Thyroid gland (tissue), 4 donors: ENCODE data around the gene AARS2.

Source experiments
- POLR2A ChIP-seq, 2 donors: fragments of 450-650 bp; IDR thresholded peaks; one replicate each; pipeline ENCODE4 v1.6.1; 2017; ENCODE audit warnings: antibody characterized with exemption in 2 of 2, mild to moderate bottlenecking in 2 of 2, moderate library complexity in 1 of 2
- TF ChIP-seq, protein P1 (sequence below), 6 experiments: fragments of 200-600 bp in 3 of 6; fragments of 450-650 bp in 3 of 6; sonication (generic) in 3 of 6; IDR thresholded peaks; one replicate each; pipeline ENCODE4 v1.5.1; 2016 to 2019; ENCODE audit warnings: antibody characterized with exemption in 6 of 6, mild to moderate bottlenecking in 2 of 6, inconsistent platforms in 1 of 6, moderate library complexity in 1 of 6

DNA sequence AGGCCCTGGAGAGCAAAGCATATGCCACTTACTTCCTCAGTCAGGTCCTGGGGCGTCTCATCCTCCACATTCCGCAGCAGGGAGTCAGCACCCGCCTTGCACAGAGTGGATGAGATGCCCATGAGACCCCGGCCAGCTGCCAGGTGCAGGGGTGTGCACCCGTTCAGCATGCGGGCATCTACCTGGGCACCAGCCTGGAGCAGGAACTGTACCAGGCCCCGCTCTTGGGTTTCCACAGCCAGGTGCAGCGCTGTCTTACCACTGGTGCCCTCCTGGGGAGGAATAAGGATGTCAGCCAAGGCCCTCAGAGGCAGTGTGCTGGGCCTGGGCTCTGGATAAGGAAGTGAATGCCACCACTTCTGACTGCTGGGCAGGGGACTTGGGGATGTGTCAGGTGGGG lies 53.1 kb downstream of the AARS2 start:
- TF ChIP-seq, protein P1, sequence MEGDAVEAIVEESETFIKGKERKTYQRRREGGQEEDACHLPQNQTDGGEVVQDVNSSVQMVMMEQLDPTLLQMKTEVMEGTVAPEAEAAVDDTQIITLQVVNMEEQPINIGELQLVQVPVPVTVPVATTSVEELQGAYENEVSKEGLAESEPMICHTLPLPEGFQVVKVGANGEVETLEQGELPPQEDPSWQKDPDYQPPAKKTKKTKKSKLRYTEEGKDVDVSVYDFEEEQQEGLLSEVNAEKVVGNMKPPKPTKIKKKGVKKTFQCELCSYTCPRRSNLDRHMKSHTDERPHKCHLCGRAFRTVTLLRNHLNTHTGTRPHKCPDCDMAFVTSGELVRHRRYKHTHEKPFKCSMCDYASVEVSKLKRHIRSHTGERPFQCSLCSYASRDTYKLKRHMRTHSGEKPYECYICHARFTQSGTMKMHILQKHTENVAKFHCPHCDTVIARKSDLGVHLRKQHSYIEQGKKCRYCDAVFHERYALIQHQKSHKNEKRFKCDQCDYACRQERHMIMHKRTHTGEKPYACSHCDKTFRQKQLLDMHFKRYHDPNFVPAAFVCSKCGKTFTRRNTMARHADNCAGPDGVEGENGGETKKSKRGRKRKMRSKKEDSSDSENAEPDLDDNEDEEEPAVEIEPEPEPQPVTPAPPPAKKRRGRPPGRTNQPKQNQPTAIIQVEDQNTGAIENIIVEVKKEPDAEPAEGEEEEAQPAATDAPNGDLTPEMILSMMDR (IDR thresholded peaks at IDR 0.05): no peak
- TF ChIP-seq POLR2A (IDR thresholded peaks at IDR 0.05): no peak
